ENCODE data around the gene CYP27C1.
"Not testable (repeated sequence)": the region's sequence is repeated elsewhere in the genome, so short reads cannot be mapped to it uniquely, and the experiment has no call there.

CYP27C1 gene

DNA sequence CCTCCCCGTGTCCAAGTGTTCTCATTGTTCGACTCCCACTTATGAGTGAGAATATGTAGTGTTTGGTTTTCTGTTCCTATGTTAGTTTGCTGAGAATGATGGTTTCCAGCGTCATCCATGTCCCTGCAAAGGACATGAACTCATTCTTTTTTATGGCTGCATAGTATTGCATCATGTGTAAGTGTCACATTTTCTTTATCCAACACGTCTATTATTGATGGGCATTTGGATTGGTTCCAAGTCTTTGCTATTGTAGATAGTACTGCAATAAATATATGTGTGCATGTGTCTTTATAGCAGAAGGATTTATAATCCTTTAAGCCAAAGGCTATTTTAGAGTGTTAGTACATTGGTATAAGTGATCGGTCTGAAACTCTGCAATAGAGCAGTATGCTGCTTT lies 4.0 kb upstream of the CYP27C1 start:
- FAIRE-seq, result not testable (repeated sequence)

DNA sequence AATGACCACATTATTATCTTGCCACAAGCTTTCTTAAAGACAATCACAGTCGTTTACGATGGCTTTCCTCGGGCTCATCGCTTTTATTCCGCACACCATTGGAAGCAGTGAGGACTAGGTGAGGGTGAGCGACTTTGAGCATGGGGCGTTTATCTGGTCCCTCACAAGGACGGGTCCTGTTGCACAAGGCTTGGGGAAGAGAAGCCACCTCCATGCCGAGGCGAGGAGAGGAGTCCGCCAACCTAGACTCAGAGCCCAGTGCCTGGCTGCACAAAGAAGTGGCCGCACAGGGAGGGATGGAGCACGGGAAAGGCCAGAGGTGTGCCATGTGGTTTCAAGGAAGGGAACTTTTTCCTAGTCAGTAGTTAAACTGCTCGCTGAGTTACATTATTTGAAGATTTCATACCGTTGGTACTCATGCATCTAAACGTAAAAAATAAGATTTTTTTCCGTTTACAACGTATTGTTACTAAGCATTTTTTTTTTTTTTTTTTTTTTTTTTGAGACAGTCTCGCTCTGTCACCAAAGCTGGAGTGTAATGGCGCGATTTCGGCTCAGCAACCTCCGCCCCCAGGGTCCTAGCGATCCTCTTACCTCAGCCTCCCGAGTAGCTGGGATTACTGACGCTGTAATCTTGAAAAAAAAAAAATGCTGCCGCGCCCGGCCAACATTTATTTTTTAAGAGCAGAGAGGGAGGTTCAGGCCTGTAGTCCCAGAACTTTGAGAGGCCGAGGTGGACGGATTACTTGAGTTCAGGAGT lies 849 bp upstream of the CYP27C1 start:
- FAIRE-seq, result no peak

DNA sequence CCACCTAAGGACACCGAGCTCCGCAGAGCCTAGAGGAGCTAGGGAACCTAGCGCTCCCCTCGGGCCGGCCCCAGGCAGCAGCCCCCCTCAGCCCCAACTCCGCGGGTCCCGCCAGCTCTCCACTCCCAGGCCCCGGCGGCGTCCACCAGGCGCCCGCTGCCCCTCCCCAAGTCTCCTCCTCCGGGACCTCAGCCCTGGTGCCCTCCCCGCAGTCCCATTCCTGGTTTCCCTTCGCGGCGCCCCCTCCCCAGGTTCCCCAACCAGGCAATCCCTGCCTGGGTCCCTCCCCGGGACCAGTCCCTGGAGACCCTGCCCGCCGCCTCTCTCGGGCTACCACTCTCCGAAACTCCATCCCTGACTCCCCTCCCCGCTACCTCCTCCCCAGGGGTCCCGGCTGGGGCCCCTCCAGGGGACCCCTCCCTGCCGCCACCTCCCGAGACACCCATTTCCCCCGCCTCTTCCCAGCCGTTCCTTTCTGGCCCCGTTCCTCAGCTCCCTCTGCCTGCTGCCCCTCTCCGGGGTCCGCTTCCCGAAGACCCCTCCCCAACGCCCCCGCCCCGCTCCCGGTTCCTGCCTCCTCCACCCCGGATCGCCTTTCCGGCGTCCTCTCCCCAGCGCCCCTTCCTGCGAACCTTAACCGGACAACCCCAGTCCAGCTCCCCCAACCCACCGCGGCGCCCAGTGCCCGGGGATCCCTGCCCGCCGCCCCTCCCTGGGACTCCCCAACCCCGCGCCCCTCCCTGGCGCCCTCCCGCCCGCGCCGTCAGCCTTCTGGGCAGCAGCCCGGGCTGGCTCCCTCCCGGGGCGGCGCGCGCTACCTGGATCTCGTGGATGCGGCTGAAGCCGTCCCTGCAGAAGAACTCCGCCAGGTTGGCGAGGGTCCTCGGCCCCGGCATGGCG lies 678 bp downstream of the CYP27C1 start:
- FAIRE-seq, result no peak

DNA sequence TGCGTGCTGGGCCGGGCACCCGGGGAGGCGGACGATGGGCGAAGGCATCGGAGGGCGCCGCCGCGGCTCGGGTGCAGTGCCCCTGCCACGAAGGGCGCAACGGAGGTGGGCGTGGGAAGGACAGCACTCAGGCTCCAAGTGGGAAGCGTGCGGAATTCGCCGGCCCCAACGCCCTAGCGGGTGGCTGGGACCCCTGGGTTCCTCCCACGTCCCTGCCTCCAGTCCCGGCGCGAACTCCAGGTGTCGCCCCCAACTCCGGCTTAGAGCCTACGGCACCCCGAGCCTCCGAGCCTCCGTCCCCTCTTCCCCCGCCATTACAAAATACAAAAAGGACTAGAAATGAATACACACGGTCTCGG lies 1.3 kb downstream of the CYP27C1 start:
- FAIRE-seq, result no peak

DNA sequence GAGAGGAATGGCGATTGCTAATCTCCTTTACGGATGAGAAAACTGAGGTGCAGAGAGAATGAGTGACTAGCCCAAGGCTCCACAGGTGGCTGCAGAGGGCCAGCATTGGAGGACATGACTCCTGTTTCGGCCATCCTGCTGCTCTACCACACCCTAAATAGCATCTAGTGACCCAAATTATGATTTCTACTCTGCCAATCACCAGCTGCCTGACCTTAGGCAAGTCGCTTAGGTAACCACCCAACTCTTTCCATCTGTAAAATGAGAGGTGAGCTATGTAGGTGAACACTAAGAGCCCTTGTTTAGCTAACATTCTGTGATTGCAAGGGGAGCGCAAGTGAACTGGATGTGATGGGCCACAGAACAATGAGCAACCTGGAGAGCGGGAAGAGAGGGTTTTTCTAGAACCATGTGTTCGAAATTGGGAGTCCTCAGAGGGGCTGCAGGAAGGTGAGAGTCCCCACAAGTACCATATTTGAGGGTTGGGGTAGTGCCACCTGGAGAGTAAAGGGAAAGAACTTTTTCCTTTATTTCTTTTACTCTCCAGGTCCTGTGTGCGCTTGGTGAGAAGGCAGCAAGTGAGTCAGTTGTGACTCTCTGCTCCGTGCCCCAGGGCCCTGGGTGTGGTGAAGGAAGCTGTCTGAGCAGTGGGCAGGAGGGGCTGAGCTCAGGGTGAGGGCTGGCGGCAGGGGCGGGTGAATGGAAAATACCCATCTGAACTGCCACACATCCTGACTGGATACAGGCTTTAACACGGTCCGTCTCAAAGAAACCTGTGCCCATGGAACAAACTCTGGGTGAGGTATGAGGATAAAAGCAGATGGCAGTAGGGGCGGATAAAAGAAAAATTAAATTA lies 2.4 kb downstream of the CYP27C1 start:
- FAIRE-seq, result no peak

DNA sequence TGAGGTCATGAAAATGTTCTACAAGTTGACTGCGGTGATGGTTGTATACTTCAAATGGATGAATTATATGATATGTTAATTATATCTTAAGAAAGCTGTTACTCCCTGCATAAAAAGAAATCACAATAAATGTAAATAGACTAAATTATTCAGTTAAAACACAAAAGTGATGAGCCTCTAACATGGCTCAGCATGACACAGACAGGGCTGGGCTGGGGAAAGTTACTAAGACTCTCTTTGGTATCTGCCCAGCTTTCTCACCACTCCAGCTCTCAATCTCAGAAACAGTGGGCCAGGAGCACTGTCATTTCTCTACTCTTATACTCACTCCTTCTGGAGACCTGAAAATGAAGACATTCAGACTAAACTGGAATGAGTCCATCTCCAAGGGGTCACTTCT lies 3.5 kb downstream of the CYP27C1 start:
- FAIRE-seq, result no peak

DNA sequence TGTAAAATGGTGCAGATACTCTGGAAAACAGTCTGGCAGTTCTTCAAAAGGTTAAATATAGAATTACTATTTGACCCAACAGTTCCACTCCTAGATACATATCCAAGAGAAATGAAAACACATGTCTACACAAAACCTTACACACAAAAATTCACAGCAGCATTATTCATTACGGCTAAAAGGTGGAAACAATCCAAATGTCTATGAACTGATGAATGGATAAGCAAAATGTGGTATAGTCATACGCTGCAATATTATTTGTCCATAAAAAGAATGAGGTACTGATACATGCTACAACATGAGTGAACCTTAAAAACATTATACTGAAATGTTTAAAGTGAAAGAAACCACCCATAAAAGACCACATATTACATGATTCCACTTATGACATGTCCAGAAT lies 4.0 kb downstream of the CYP27C1 start:
- no peak for FAIRE-seq

DNA sequence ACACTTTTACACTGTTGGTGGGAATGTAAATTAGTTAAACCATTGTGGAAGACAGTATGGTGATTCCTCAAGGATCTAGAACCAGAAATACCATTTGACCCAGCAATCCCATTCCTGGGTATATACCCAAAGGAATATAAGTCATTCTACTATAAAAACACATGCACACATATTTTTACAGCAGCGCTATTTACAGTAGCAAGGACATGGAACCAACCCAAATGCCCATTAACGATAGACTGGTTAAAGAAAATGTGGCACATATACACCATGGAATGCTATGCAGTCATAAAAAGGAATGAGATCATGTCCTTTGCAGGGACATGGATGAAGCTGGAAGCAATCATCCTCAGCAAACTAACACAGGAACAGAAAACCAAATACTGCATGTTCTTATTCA lies 5.9 kb downstream of the CYP27C1 start:
- FAIRE-seq, result not testable (repeated sequence)

DNA sequence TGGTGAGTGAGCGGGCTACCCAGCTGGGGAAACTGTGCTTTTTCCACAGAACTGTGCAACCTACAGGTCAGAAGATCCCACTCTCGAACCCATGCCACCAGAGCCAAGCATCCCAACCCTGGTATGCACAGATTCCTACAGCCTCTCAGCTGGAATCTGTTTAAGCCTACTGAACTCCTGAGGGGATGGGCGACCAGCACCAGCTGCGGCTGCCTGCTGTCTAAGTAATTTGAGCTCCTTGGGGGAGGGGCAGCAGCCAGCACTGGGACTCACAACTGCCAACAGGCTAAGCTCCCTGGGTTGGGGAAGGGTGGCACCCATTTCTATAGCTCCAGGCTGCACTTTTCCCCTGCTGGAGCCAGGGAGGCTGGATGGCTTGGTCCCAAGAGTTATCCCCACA lies 11.8 kb downstream of the CYP27C1 start:
- no peak for FAIRE-seq

DNA sequence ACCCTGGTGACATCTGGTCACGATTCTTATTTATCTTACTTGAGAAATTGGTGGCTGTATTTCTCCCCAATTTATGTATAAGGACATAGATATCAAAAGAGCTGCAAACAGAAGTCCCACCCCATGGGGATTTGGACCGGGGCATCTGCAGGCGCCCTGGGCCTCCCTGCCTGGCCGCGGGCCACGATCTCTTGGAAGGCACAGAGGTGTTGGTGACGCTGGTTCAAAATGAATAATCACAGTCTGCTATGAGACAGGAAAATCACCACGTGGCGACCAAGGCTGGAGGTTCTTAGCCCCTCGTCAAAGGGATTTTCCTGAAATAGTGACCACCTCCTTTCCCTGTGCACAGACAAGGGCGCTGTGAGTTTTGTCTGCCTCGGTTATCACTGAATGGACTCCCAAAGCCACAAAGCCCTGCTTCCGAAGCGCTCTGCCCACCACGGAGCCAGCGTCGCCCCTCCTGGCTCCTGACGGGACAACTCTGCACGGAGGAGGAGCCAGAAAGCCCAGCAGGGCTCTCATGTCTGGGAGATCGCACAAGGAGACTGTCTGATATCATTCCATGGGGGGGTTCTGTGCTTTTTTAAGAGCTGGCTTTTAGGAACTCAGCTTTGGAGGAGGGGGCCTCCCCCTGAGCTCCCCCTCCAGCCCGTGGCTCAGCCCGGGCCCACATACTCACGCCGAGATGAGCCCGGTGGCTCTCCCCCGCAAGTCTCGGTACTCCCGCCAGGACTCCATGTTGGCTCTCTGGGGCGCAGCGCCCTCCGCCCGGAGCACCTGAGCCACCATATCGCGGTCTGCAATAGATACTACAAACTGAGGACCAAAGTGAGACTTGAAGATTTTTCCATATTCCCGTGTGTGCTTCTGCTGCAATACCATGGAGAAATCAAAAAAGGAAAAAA lies 14.6 kb downstream of the CYP27C1 start:
- no peak for FAIRE-seq

DNA sequence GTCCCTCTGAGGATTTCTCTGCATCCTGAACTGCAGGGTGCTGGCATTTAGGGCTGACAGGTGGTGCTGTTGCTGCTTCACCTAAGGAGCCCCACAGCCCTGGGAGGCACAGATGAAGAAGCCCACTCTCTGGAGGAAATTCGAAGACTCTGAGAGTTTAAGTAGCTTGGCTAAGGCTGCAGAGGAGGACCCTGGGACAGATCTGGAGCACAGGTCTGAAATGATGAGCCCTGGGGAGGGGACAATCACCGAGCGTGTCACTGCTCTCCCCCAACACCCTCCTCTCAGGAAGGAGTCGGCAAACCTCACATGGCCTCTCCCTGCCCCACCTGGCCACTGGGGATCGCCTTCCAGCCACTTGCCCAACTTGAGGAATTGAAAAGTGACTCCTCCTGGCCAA lies 18.6 kb downstream of the CYP27C1 start:
- FAIRE-seq, result no peak

DNA sequence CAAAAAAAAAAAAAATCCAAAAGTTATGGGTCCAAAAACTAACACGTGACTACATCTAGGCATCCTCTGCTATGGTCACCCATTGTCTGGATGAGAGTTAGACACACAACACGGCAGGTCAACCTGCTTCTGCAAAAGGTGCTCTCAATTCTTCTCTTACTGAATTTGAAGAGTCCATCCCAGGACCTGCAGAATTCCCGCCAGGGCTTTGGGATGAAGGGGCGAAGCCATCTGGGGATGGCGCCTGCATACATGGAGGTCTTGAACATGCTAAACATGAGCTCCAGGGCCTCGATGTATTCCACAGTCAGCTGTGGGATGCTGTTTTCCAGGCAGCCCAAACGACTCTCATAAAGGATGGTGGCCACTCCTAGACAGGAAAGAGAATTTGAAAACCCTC lies 19.1 kb downstream of the CYP27C1 start:
- no peak for FAIRE-seq

DNA sequence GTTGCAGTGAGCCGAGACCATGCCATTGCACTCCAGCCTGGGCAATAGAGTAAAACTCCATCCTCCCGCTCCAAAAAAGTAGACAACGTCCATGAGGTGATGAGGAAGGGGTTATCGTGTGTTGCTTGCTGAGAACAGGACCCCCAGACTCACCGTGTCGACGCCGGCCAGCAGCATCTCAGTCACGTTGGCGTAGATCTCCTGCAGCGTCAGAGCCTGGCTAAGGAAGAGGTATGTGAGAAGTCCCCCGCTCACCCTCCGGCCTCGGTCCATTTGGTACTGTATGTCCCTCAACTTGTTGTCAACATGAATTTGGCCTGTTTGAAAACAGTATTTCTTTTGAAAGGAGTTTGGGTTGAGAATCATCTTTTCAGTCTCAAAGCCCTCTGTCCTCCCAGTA lies 20.9 kb downstream of the CYP27C1 start:
- FAIRE-seq, result no peak

DNA sequence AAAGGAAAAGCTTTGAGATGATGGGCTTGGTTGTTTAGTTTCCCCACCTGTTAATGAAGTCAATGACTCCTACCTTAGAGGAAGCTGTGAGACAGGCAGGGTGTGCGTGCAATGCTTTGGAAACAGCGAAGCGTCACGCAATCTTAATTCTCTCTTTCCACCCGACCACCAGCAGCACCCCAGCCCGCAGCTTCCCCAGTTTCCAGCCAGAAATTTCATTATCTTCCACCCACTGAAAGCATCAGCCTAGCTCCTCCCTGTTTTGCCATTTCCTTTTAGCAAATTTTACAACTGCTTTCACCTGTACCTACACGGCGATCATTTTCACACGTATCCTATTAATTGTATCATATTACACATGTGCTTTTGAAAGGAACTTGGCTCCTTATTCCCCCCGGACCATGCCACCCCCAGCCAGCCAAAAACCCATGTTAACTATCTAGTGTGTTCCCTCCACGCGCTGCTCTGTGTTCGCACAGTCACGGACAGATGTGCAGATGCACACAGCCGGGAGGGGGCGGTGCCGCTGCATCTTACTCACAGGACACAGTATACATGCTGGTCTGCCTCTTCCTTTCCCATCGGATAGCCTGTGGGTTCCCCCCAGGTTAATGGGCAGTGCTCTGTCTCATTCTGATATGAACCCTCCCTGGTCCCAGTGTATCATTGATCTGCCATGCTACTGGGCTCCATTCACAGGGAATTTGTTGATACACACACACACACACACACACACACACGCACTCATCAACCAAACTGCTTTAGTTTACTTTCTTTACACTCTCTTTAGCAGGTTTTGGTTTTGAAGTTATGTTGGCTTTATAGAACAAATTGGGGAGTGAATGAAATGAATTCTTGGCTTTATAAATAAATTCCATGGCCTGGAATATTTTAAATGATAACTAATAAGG lies 22.4 kb downstream of the CYP27C1 start:
- FAIRE-seq, result no peak

DNA sequence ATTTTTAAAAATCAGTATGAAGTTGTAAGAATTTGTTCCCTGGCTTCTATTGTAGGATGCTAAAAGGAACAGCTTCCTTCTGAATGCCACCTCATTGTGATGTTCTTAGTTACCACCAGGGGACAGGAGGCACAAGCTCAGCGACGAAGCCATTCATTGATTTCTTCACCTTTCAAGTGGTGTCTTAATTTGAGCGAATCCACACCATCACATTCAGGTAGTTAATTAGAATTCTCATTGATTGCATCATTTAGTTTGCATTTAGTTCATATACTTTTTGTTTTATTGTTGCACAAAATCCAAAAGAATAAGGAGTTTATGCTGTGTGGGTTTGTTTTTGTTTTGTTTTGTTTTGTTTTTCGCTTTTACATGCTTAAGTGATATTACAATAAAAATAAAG lies 23.1 kb downstream of the CYP27C1 start:
- FAIRE-seq, result no peak

DNA sequence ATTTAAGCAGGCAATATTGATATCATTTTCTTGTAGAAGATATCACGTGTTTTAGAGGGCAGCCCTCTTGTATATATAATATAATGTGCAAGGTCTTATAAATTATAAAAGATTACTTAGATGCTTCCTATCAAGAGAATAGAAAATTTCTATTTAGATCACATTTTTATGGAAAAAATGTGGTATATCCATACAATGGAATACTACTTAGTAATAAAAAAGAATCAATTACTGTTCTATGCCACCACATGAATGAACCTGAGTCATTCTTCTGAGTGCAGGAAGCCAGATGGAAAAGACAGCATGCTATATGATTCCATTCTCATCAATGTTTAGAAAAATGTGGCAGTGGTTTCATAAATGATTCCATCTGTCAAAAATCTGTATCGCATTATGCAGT lies 23.6 kb downstream of the CYP27C1 start:
- no peak for FAIRE-seq

DNA sequence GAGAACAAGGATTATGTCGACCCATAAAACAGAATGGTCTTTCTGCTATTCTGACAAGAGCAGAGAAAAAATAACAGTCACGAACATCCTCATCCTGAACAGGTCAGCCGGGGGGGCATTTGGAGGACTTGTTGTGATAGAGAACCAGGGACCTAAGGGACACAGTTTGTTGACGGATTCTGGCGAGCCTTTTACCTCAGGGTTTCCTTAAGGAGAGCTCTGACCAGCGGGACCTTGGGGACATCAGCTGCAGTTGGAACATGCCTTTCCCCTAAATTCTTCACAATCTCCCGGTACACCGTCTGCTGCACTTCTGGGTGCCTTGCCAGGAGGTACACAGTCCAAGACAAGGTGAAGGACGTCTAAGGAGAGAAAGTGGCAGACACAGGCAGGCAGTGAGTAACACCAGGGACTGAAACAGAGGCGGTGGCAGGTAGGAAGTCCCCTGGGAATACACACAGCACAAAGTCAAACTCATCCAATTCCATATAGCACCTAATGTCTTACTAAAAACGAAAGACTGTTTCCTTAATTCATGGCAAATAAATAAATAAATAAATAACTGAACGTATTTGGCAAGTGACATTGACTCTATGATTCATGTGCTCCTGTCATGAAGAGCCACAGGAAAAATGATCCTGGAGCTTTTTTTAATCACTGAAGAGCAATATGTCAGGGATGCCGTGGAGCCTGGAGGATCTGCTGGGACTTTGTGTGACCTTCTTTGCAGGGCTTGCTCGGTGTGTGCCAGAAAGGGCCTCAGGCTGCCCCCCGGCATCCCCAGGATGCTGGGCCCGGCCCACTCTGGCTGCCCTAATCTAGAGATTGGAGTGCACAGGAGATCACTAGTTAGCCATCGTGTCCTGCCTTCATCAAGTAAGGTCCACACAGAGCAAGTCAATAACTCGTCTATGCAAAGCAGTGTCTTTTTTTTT lies 24.7 kb downstream of the CYP27C1 start:
- no peak for FAIRE-seq

DNA sequence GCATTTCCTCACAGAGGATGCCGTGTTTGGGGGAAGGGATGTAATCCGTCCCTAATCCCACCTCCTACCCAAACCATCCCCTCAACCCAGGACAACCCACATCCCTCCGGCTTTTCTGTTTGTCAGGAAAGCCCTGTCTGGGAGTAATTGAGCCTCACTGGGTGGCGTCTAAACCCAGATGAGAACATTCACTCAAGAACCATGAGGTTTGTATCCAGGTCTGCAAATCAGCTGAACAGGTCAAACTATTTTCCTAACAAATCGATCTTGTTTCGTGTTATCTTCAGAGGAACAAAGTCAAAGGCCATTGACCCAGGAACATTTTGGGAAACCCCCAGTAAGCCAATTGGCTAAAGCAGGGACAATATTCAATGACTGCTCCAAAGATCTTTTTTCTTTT lies 25.7 kb downstream of the CYP27C1 start:
- FAIRE-seq, result no peak

DNA sequence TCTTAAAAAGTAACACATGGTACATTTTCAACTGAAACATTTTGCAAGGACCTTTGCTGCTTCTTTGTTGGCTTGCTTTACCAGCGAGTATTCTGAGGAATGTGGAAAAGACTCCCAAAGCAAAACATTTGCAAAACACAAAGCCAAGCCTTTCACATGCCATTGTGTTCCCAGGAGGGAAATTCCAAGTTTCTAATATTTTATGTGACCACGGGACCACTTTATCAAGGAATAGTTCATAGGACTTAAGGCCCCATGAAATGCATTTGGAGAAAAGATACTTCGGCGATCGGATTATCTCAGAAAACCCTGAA lies 26.2 kb downstream of the CYP27C1 start:
- FAIRE-seq, result no peak

All from colon (tissue), 2 donors.